Natural killer cell (primary cell): Measurements from ENCODE around the gene SPINK4. TPM values are rescaled to one million over a fixed set of nuclear protein-coding genes. Genes with fewer than 3 reads are reported as not detected.

Experiments used
- ATAC-seq, 3 donors: fragments of 150-1000 bp in 2 of 3; fragments of 200-7000 bp in 1 of 3; cut with Tn5 transposase; 1 replicate in 1 of 3; 2 replicates in 2 of 3; pipeline ENCODE4 v1.10.0; 2021; ENCODE audit warnings: mild to moderate bottlenecking in 2 of 3, moderate library complexity in 2 of 3
- DNase-seq, 2 donors: peaks; one replicate each; pipeline versions ENCODE4 v3.0.0 to v3.0.0-alpha.2; 2013 to 2021; ENCODE audit warnings: mixed read lengths in 1 of 2
- H3K27ac ChIP-seq: one replicate; pipeline ENCODE4 v1.5.1; 2013; ENCODE audit warnings: mild to moderate bottlenecking, low read length
- H3K27me3 ChIP-seq: one replicate; pipeline ENCODE4 v1.6.1; 2013; ENCODE audit warnings: low read length; ENCODE audit not compliant: control insufficient read depth, insufficient read depth
- H3K36me3 ChIP-seq: one replicate; pipeline ENCODE4 v1.6.1; 2013; ENCODE audit warnings: low read length; ENCODE audit not compliant: control insufficient read depth, insufficient read depth
- H3K4me1 ChIP-seq: one replicate; pipeline ENCODE4 v1.6.1; 2013; ENCODE audit warnings: low read length; ENCODE audit not compliant: control insufficient read depth, insufficient read depth
- H3K4me3 ChIP-seq: one replicate; pipeline ENCODE4 v1.5.1; 2013; ENCODE audit warnings: low read length
- H3K9me3 ChIP-seq: one replicate; pipeline ENCODE4 v1.6.1; 2013; ENCODE audit warnings: low read length; ENCODE audit not compliant: control insufficient read depth, insufficient read depth
- H3K27ac Mint-ChIP-seq, 2 donors: one replicate each; pipeline ENCODE4 v1.8.0; 2022; ENCODE audit warnings: mild to moderate bottlenecking in 2 of 2, mixed read lengths in 2 of 2, moderate library complexity in 1 of 2
- H3K27me3 Mint-ChIP-seq, 2 donors: one replicate each; pipeline ENCODE4 v1.8.0; 2022; ENCODE audit warnings: low read depth in 2 of 2, mixed read lengths in 2 of 2
- H3K36me3 Mint-ChIP-seq: one replicate; pipeline ENCODE4 v1.8.0; 2022; ENCODE audit warnings: mixed read lengths
- H3K4me1 Mint-ChIP-seq, 2 donors: one replicate each; pipeline ENCODE4 v1.8.0; 2022; ENCODE audit warnings: mixed read lengths in 2 of 2
- H3K4me3 Mint-ChIP-seq: one replicate; pipeline ENCODE4 v1.8.0; 2022; ENCODE audit warnings: mild to moderate bottlenecking, moderate library complexity, mixed read lengths
- H3K9me3 Mint-ChIP-seq, 2 donors: one replicate each; pipeline ENCODE4 v1.8.0; 2022; ENCODE audit warnings: mixed read lengths in 2 of 2
- CTCF ChIP-seq: fragments of 200-600 bp; IDR thresholded peaks from one replicate; pipeline ENCODE4 v1.8.0; 2022; ENCODE audit warnings: antibody characterized with exemption
- WGBS: methylation state at CpG from one replicate; pipeline ENCODE4 v1.1.7; 2013; ENCODE audit warnings: missing lambda C conversion rate; ENCODE audit not compliant: insufficient coverage; 5-methylcytosine and 5-hydroxymethylcytosine counted together
- intact Hi-C: fragments of 100-400 bp; cut with micrococcal nuclease; formaldehyde crosslinking; loops from one replicate; pipeline ENCODE4 v1.14.2; 2022
- total RNA-seq, 4 donors: library from RNA; stranded (reverse); fragments of 120-200 nt in 1 of 4; gene quantifications; one replicate each; pipeline versions ENCODE4 v1.2.3 to v1.2.4, GENCODE V29; 2013 to 2022

The SPINK4 gene
- total RNA-seq, 3 donors from 2014 or later (not counting 1 experiment from before 2014, with no cell fraction given) = not detected

- H3K9me3 ChIP-seq = no peaks in the 10 kb centered on the region
- 89% methylated on average over 1 of the region's 2 CpGs for WGBS
- H3K27ac Mint-ChIP-seq = no peak overlapping the region
- DNase-seq = no peak
- ATAC-seq = no peak
- peaks cover 4% of the 10 kb centered on the region for H3K4me1 ChIP-seq
- H3K4me1 Mint-ChIP-seq = no peaks in the 10 kb centered on the region
- TF ChIP-seq CTCF = no peak
- no peaks in the 10 kb centered on the region for H3K27me3 ChIP-seq
- H3K4me3 Mint-ChIP-seq = no peak overlapping the region
- no peaks in the 10 kb centered on the region for H3K27me3 Mint-ChIP-seq
- no peak overlapping the region for H3K27ac ChIP-seq
- peaks cover 38% of the 10 kb centered on the region for H3K36me3 ChIP-seq
- H3K4me3 ChIP-seq = no peak overlapping the region
- H3K36me3 Mint-ChIP-seq = peaks cover 8% of the 10 kb centered on the region
- no peaks in the 10 kb centered on the region for H3K9me3 Mint-ChIP-seq
- intact Hi-C loops = no loop called here
Measured at GRCh38 chr9:33249983-33250382, 10.0 kb downstream of the SPINK4 start.

GRCh38 chr9:33250458-33250995 lies 10.6 kb downstream of the SPINK4 start:
- Mint-ChIP-seq H3K27ac (no peak overlapping the region), H3K9me3 (no peaks in the 10 kb centered on the region), H3K27me3 (no peaks in the 10 kb centered on the region), H3K36me3 (peaks cover 8% of the 10 kb centered on the region), H3K4me3 (no peak overlapping the region), H3K4me1 (no peaks in the 10 kb centered on the region)
- Histone ChIP-seq H3K4me3 (no peak overlapping the region), H3K4me1 (peaks cover 4% of the 10 kb centered on the region), H3K9me3 (no peaks in the 10 kb centered on the region), H3K36me3 (peaks cover 43% of the 10 kb centered on the region), H3K27me3 (no peaks in the 10 kb centered on the region), H3K27ac (no peak overlapping the region)
- 94% methylated on average over 1 of the region's 1 CpG for WGBS
- no peak for TF ChIP-seq CTCF
- no peak for DNase-seq
- intact Hi-C loops = no loop called here
- no peak for ATAC-seq

DNA sequence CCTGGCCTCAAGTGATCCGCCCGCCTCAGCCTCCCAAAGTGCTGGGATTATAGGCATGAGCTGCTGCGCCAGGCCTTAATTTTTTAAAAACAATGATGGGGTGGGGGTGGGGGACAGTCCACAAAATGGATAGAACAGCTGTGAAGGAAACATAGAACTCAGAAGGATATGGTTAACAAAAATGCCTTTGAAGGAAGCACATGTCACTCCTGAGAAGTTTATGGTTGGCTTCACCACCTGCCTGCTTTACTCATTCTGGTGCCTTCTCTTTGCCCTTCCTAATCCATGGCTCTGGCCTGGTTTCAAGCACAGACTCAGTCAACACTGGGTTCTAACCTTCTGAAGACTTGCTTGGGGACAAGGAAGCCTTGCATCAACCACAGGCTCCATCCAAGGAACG lies 14.2 kb downstream of the SPINK4 start:
- H3K4me1 ChIP-seq = peaks cover 1% of the 10 kb centered on the region
- no peaks in the 10 kb centered on the region for H3K9me3 ChIP-seq
- Mint-ChIP-seq H3K36me3 (peaks cover 16% of the 10 kb centered on the region), H3K27ac (no peak overlapping the region), H3K4me3 (no peak overlapping the region), H3K27me3 (no peaks in the 10 kb centered on the region), H3K4me1 (peaks cover 6% of the 10 kb centered on the region in 2 donors), H3K9me3 (no peaks in the 10 kb centered on the region)
- 93% methylated on average over 4 of the region's 4 CpGs for WGBS
- H3K27me3 ChIP-seq = no peaks in the 10 kb centered on the region
- H3K27ac ChIP-seq = no peak overlapping the region
- ATAC-seq (no peak), DNase-seq (no peak)
- TF ChIP-seq CTCF = no peak
- peaks cover 72% of the 10 kb centered on the region for H3K36me3 ChIP-seq
- intact Hi-C loops = no loop called here
- no peak overlapping the region for H3K4me3 ChIP-seq

DNA sequence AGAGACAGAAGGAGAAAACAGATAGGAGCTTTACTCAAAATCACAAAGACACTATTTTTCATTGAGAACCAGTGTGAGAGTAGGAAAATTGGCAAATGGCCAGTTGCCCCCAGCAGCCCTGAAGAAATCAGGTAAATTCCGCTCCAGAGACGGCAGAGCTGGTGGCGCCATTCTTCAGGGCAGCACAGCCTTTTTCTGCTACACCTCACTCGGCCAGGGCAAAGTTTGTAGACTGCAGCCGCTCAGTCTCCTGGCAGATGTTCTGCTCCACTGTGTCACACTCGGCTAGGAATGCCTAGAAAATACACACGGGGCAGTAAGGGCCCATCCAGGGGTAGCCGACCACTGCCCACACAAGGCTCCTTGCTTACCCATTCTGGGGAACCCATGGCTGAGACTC lies 15.0 kb downstream of the SPINK4 start:
- Histone ChIP-seq H3K9me3 (no peaks in the 10 kb centered on the region), H3K27me3 (no peaks in the 10 kb centered on the region), H3K4me1 (no peaks in the 10 kb centered on the region), H3K4me3 (no peak overlapping the region), H3K27ac (no peak overlapping the region), H3K36me3 (peaks cover 76% of the 10 kb centered on the region)
- Mint-ChIP-seq H3K9me3 (no peaks in the 10 kb centered on the region), H3K36me3 (peaks cover 21% of the 10 kb centered on the region), H3K4me3 (no peak overlapping the region), H3K4me1 (peaks cover 6% of the 10 kb centered on the region in 2 donors), H3K27me3 (no peaks in the 10 kb centered on the region), H3K27ac (no peak overlapping the region)
- no peak for ATAC-seq
- 97% methylated on average over 8 of the region's 8 CpGs for WGBS
- TF ChIP-seq CTCF = no peak
- intact Hi-C loops = no loop called here
- no peak for DNase-seq
